Stimulated activated CD4-positive, alpha-beta T cell treated with anti-CD3 and anti-CD28 coated beads, Interleukin-2, amount 100 ng/mL, for 24 hours (primary cell): ENCODE measurements around the gene KLF6.

Experiments
- DNase-seq, 2 donors: peaks; one replicate each; pipeline ENCODE4 v3.0.0-alpha.2; 2020

KLF6 gene

GRCh38 chr10:3786295-3787015 is 1.4 kb upstream of the KLF6 start:
- peak; percentile 34 to 52 for DNase-seq

DNA sequence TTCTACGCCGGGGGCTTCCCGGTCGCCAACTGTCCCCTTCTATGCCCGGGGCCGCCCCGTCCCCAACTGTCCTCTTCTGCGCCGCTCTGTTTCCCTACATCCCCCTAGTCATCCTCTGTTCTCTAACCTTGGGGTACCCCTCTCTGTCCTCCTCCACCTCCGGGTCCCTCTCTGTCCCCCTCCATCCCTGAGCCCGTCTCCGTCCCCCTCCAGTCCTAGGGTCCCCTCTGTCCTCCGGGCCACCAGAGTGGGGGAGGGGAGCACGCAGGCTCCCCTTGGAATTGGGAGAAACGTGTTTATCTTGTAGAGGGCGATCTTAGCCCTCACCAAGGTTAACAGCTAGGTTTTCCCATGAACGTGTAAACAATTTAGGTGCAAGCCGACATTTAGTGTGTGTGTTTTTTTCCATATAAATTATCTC is 852 bp upstream of the KLF6 start:
- peak; percentile 51 to 54 for DNase-seq

- DNase-seq, result peak; percentile 99
Observed at GRCh38 chr10:3785251-3785850, 342 bp upstream of the KLF6 start.

DNA sequence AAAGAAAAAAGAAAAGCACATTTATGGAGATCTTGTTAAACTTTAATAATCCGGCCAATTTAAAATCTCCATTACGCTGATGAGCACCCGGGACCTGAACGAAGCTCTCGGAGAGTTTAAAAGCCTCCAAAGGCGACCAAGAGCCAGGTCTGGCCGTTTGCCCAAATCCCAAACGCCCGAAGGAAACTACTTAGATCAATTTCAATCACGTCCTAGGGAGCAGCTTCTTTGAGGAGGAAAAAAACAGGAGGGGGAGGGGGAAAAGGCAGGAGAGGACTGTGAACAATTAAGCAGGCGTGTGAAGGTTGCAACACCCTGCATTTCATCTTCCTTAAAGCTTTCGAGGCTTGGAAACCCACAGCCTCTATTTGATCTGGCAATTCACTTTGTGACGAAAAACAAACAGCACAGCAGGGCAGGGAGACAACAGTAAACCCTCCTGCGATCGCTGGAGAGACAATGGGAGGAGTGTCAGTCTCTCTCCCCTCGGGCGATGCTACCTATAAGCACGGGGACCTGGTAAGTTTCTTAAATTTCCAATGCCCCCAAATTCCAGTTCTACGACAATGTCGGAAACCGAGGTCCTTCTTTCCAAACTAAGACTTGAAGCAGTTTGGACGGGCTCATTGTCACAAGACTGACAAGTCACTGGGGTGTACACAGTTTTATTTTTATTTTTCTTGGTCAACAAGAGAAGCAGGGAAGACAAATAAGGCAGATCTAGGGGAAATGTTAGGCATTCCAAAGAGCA is 1.2 kb downstream of the KLF6 start:
- peak in 1 of 2 donors; percentile 44 for DNase-seq

- DNase-seq, result peak; percentile 75 to 78
Observed at GRCh38 chr10:3783316-3783681, 1.7 kb downstream of the KLF6 start.

DNA sequence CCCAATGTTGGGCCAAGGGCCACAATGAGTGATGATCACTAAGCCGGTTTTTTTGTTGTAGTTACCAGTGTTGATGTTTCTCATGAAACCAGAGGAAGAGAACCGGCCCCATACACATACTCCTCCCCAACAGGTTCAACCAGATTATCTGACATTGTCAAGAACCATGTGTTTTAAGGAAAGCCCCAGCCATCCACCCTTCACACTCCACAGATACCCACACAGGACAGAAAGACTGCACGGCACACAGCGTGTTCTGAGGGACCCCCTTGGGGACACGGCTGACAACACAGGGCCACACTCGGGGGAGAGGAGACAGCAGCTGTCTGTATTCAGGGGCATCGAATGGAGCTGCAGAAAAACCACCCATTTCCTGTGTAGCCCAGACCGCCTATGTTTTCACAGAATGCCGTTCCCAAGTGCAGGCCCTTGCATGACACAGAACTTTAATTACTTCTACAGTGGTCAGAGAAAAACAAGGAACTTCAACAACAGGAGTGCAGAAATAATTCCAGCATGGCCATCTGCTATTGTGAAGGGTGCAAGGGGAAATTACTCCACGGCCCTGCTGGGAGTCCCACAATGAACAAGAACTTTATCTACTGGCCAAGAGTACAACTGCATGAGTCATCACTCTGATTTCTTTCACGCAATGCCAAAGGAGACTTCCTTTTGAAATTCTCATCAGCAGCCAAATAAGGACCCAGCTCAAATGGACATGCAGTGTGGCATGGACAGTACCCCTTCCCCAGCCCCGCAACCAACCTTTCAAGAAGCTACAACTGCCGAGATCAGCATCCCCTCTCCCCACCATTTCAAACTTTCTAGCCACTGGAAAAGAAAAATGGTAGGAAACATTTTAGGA is 2.3 kb downstream of the KLF6 start:
- peak; percentile 38 to 62 for DNase-seq

- DNase-seq, result no peak
Observed at GRCh38 chr10:3782146-3782450, 2.9 kb downstream of the KLF6 start.

- DNase-seq, result peak; percentile 57 to 58
Observed at GRCh38 chr10:3781468-3782145, 3.4 kb downstream of the KLF6 start.

GRCh38 chr10:3780771-3781467 is 4.1 kb downstream of the KLF6 start:
- no peak for DNase-seq

DNA sequence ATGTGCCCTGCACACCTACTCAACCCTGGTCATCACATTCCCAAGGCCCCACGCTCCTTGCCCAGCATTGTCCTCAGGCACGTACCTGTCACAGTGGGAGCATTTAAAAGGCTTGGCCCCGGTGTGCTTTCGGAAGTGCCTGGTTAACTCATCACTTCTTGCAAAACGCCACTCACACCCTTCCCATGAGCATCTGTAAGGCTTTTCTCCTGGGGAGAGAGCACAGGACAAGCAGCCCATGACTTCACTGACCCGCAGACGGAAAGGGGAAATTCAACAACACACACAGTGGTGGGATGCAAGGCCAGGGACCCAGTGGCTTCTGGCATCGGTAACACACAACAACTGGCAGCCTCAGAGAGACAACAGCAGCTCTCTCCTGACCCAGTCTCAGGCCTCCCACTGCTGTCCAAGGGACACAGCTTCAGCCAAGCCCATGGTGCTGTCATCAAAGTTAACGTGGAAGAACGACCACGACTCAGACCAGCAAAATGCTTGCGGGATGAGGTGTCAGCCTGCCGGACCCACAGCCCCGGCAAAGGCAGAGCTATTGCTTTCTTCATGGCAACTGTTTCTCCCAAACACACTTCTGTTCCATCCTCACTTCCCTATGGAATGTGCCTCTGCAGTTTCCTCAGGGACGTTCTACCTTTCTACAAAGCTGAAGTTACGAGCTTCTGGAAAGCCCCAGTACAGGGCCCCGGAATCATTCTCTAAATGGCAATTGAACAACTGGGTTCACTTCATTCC is 4.8 kb downstream of the KLF6 start:
- DNase-seq, result no peak

DNA sequence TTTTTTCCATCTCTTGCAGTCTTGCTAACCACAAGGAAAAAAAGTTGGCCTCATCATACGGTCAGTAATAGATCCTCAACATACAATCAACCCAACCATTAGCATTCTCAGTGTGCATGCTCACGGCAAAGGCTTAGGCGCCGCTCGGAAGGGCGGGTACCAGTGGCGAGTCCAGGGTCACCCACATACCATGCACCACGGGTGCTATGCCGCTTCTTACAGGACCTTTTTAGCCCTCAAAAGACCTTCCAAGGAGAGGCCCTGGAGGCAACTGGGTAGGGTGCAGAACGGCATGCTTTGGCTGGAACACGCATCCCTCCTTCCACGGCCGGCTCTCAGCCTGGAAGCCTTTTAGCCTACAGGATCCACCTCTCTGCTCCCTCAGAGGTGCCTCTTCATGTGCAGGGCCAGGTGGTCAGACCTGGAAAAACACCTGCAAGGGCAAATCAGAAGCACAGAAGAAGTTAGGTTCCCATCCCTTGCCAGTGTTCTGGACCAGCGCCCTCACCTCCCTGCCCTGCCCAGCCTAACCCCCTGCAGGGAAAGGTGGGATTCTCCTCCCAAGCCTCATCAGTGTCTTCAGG is 5.8 kb downstream of the KLF6 start:
- no peak for DNase-seq

DNA sequence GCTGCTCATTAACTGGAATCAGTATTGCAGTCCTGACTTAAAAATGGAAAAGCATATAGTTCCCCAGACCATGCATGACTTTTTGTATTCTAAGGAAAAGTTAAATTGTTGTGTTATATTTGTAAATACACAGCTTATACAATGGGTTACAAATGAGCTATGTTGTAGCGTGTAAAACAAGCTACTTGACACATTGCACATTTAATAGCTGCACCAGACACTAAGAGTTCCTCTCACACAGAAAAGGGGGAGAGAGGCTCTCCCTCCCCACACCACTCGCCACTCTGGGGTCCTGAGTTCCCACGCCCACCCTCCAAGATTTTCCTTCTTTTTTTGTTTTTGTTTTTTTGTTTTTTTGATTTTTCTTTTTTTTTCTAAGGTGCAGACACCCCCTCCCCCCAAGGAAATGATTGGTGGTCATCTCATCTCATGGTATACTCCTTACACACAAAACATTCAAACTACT is 6.3 kb downstream of the KLF6 start:
- peak in 1 of 2 donors; percentile 17 for DNase-seq

- DNase-seq, result peak in 1 of 2 donors; percentile 17
Observed at GRCh38 chr10:3777981-3778691, 6.9 kb downstream of the KLF6 start.

DNA sequence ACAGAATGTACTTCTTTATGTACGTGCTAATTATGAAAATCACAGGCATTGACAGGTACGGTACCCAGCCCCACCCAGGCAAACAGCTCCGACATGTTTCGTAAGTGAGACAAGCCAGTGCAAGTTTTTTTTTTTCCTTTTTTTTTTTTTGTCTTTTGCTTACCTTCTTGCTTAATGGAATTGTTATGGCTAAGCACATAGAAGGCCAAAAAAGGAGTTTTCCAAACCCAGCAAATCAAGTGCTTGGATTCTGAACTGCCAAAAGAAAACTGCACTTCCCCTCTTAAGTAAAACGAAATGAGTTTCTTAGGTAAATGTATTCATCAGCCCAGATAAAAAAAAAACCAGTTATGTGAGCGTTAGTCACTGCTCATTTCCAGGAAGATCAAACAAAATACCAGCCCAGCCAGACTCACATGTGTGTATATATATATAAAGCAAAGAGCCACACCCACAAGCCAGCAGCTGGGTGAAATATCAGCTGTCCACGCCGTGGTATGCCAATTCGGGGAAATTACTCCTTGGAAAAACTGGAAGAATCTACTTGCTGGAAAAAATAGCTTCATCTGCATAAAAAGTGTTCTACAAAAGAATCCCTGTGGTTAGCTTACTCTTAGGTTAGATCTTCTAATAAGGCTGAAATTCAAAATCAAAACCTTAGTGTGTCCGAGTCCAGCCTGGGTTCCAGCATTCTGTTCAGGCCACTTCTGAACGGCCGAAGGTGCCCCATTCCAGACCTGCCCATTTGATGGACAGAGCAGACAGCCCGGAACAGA is 8.0 kb downstream of the KLF6 start:
- peak; percentile 50 to 63 for DNase-seq

DNA sequence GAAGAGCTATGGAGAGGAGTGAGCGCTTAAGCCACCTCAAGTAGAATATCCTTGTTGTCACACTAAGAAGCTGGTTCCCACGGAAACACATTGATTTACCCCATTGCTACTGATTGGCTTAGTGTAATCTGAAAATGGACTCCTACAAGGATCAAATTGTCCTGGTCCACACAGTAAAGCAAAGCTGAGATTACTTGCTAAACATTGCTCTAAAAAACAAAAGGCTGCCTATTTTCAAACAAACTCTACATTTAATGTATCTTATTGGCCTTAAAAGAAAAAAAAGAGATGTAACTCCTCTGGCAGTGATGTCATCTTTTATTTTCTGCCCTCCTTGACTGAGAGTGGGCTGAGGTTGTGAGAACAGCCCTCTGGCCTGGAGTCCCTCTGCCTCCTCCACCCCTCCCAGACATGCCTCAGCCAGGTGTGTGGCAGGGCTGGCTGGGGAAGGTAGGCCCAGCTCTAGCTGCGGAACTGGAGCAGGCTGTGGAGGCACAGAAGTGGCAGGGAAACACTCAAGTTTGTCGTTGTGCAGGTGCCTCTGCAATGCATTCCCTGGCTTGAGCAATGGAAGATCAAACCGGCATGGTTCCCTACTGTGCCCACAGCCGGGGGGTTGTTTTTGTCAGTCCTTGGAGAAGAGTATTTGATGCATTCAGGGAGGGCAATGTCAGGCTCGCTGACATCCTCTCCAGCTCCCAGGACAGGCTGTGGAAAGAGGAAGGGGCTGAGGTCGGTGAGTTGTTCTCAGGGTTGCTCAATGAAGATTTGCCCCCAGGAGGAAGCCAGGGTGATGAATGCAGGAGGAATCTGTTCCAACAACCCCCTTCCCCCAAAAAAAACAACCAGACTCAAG is 9.1 kb downstream of the KLF6 start:
- peak in 1 of 2 donors; percentile 18 for DNase-seq

DNA sequence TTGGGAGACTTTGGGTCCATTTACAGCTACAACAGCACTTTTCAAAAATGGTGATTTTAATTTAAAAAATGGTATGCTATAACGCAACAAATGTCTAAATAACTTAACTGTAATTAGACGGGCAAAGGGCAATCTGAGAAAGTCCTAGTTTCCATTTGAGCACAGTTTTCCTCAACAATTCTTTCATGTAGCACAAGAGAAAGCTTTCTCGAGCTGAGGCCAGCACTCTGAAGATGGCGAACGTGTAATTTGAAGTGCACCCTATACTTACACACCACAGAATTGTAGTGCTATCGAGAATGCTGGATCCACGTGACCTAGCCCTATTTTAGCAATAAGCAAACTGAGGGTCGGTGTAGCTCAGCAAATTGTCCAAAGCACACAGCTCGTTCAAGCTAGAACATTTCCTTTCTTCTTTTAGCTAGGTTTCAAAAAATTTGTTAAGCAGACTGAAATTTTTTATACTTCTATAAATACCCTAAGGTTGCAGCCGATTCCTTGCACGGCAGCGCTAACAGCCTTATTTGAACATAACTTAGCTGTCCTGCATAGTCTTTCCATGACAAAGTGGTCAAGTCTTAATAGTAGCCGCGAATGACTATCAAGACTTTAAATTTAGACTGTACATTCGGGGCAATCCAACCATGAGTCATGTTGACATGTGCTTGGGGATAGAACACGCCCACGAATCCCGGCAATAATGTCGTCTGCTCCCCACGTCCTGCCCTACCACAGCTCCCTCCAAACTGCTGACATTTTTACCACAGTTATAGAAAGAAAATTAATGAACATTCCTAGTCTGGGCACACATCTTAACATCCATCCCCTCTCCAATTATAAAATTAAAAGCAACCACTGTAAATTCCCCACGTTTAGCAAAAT is 10.0 kb downstream of the KLF6 start:
- DNase-seq, result peak in 1 of 2 donors; percentile 31
